ENCODE results near the gene SYNE1. TPM values are rescaled to one million over a fixed set of nuclear protein-coding genes. Genes with fewer than 3 reads are reported as not detected.
"Not testable (repeated sequence)": the region's sequence is repeated elsewhere in the genome, so short reads cannot be mapped to it uniquely, and the experiment has no call there.

SYNE1 gene
- total and polyA plus RNA-seq, 9 donors, result 70.4 to 279 (median 154) TPM

DNA sequence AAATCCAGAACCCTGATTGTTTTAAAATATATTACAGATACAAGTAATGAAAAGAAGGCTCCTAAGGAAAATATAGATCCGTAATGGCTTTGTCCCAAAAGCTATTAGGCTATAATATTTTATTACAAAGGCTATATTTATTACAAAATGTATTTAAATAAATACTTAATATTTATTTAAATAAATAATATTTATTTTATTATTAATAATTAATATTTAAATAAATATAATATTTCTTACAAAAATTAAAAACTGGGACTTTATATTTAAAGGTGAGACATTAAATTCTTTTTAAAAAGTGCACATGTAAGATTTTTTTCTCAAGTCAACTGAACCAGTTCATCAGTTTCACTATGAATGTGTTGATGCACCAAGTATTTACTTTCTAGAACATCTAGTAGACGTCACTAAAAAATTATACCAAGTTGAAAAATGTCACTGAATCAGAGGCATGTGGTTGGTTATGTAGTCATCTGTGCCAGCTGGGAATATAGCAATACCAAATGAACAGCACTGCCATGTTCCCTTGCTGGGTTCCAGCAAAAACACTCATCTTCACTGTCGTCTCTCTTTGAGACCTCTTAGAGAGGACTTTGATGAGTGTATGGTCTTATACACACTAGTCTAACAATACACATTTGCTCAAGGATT lies 550.8 kb downstream of the SYNE1 start:
- WGBS, 3 donors, result 94 to 97% (median 95%) methylated on average over 3 of the region's 3 CpGs

DNA sequence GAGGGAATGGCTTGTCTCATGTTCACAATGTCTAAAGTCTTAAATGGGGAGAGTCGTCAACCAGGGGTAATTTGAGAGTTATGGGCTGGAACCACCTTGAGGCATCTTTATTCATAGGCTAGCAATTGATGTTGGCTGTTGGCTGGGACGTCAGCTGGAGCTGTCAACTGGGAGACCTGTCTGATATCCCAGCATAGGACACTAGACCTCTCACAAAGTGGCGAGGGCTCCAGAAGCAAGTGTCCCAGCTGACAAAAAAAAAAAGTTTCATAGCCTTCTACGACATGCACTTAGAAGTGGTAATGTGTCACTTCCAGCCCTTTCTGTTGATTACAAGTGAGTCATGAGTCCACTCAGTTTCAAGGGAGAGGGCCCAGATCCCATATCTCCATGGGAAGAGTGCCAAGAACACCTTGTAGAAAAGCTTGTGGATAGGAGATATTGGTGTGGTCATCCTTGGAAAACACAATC lies 551.7 kb downstream of the SYNE1 start:
- no peaks in the 10 kb centered on the region for H3K27me3 ChIP-seq
- WGBS, 3 donors, result 71 to 97% (median 93%) methylated on average over 4 of the region's 4 CpGs
- no peaks in the 10 kb centered on the region for H3K36me3 ChIP-seq
- no peak overlapping the region for H3K4me3 ChIP-seq
- H3K27ac ChIP-seq, result no peak overlapping the region
- peaks cover 4% of the 10 kb centered on the region for H3K4me1 ChIP-seq (ENCODE audit: insufficient read depth)
- intact Hi-C loops (cut with DNase I), result no loop called here
- no peak for DNase-seq
- H3K9me3 ChIP-seq, result no peaks in the 10 kb centered on the region
- TF ChIP-seq POLR2A (IDR thresholded peaks at IDR 0.05) (no peak), EP300 (IDR thresholded peaks at IDR 0.05) (no peak)
- TF ChIP-seq, protein P1, sequence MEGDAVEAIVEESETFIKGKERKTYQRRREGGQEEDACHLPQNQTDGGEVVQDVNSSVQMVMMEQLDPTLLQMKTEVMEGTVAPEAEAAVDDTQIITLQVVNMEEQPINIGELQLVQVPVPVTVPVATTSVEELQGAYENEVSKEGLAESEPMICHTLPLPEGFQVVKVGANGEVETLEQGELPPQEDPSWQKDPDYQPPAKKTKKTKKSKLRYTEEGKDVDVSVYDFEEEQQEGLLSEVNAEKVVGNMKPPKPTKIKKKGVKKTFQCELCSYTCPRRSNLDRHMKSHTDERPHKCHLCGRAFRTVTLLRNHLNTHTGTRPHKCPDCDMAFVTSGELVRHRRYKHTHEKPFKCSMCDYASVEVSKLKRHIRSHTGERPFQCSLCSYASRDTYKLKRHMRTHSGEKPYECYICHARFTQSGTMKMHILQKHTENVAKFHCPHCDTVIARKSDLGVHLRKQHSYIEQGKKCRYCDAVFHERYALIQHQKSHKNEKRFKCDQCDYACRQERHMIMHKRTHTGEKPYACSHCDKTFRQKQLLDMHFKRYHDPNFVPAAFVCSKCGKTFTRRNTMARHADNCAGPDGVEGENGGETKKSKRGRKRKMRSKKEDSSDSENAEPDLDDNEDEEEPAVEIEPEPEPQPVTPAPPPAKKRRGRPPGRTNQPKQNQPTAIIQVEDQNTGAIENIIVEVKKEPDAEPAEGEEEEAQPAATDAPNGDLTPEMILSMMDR (IDR thresholded peaks at IDR 0.05), result no peak

More for the DNA sequence above, 550.8 kb downstream of the SYNE1 start:
- Histone ChIP-seq H3K9me3 (no peaks in the 10 kb centered on the region), H3K27ac (no peak overlapping the region), H3K36me3 (no peaks in the 10 kb centered on the region), H3K4me1 (ENCODE audit: insufficient read depth) (peaks cover 7% of the 10 kb centered on the region), H3K27me3 (no peaks in the 10 kb centered on the region), H3K4me3 (no peak overlapping the region)
- no peak for TF ChIP-seq POLR2A (IDR thresholded peaks at IDR 0.05)
- TF ChIP-seq, protein P1 (IDR thresholded peaks at IDR 0.05), result no peak
- TF ChIP-seq EP300 (IDR thresholded peaks at IDR 0.05), result no peak
- intact Hi-C loops (cut with DNase I), result no loop called here
- no peak for DNase-seq

DNA sequence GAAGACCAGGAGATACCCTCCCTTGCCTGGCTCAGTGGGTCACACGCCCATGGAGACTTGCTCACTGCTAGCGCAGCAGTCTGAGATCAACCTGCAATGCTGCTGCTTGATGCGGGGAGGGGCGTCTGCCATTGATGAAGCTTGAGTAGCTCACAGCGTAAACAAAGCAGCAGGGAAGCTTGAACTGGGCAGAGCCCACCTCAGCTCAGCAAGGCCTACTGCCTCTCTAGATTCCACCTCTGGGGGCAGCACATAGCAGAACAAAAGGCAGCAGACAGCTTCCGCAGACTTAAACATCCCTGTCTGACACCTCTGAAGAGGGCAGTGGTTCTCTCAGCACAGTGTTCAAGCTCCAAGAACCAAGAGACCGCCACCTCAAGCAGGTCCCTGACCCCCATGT lies 558.4 kb downstream of the SYNE1 start:
- no peak for DNase-seq
- H3K4me3 ChIP-seq, result no peak overlapping the region
- intact Hi-C loops (cut with DNase I), result no loop called here
- TF ChIP-seq, protein P1 (IDR thresholded peaks at IDR 0.05), result no peak
- TF ChIP-seq EP300 (IDR thresholded peaks at IDR 0.05) (no peak), POLR2A (IDR thresholded peaks at IDR 0.05) (no peak)
- no peaks in the 10 kb centered on the region for H3K27me3 ChIP-seq
- no peaks in the 10 kb centered on the region for H3K36me3 ChIP-seq
- no peak overlapping the region for H3K27ac ChIP-seq
- WGBS, 3 donors, result 96 to 97% (median 96%) methylated on average over 7 of the region's 7 CpGs
- peaks cover 3% of the 10 kb centered on the region for H3K4me1 ChIP-seq (ENCODE audit: insufficient read depth)
- H3K9me3 ChIP-seq, result no peaks in the 10 kb centered on the region

DNA sequence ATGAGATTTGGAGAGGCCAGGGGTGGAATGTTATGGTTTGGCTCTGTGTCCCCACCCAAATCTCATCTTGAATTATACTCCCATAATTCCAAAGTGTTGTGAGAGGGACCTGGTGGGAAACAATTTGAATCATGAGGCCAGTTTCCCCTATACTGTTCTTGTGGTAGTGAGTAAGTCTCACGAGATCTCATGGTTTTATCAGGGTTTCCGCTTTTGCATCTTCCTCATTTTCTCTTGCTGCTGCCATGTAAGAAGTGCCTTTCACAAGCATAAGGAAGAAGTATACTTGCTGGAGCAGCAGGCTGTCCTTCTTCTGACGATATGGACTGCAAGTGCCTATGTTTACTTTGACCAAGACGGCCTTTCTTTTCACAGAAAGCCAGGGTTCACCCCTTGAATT lies 559.2 kb downstream of the SYNE1 start:
- TF ChIP-seq, protein P1 (IDR thresholded peaks at IDR 0.05), result no peak
- TF ChIP-seq POLR2A (IDR thresholded peaks at IDR 0.05), result no peak
- TF ChIP-seq EP300 (IDR thresholded peaks at IDR 0.05), result no peak

GRCh38 chr6:152076242-152076641 lies 560.9 kb downstream of the SYNE1 start:
- H3K4me3 ChIP-seq; H3K9me3 ChIP-seq; H3K36me3 ChIP-seq; DNase-seq; H3K27me3 ChIP-seq; H3K27ac ChIP-seq; intact Hi-C loops (cut with DNase I); H3K4me1 ChIP-seq (ENCODE audit: insufficient read depth): not testable (repeated sequence)
- WGBS, 3 donors, result 90 to 93% (median 91%) methylated on average over 3 of the region's 3 CpGs

More for the DNA sequence above, 559.2 kb downstream of the SYNE1 start:
- DNase-seq, result no peak
- Histone ChIP-seq H3K4me3 (no peak overlapping the region), H3K36me3 (no peaks in the 10 kb centered on the region), H3K27ac (no peak overlapping the region), H3K9me3 (no peaks in the 10 kb centered on the region), H3K4me1 (ENCODE audit: insufficient read depth) (peaks cover 5% of the 10 kb centered on the region), H3K27me3 (no peaks in the 10 kb centered on the region)
- WGBS, 3 donors, result 95 to 98% (median 96%) methylated on average over 4 of the region's 4 CpGs
- intact Hi-C loops (cut with DNase I), result no loop called here

Measured in ovary (tissue), 9 donors.